HEK293 (cell line): ENCODE measurements around the gene SMAD7.

Experiments
- CTCF ChIA-PET: fragments of 350-600 bp; formaldehyde crosslinking; extraction: SDS; loops from one replicate; lab custom pipeline; 2021; ENCODE audit warnings: antibody characterized with exemption; lab: Yijun Ruan, JAX
- POLR2A ChIA-PET: fragments of 300-600 bp; formaldehyde crosslinking; extraction: SDS; loops from one replicate; lab custom pipeline; 2020; ENCODE audit warnings: antibody characterized with exemption, inconsistent platforms; lab: Yijun Ruan, JAX
- H3K27ac ChIP-seq: fragments of 200-500 bp; sonication (Bioruptor generic); 2 replicates; pipeline ENCODE4 v1.5.1; 2014; ENCODE audit warnings: low read depth, low read length, control low read depth, inconsistent platforms; ENCODE audit errors: extremely low read depth
- H3K36me3 ChIP-seq, 2 experiments: fragments of 200-500 bp in 1 of 2; sonication (Bioruptor generic) in 1 of 2; 1 replicate in 1 of 2; 2 replicates in 1 of 2; pipeline ENCODE4 v1.5.1; 2014 to 2017; ENCODE audit warnings: inconsistent platforms in 2 of 2, low read length in 2 of 2; ENCODE audit not compliant: control insufficient read depth in 2 of 2, insufficient read depth in 1 of 2
- H3K4me1 ChIP-seq: fragments of 200-500 bp; sonication (Bioruptor generic); 2 replicates; pipeline ENCODE4 v1.5.1; 2014; ENCODE audit warnings: mild to moderate bottlenecking, low read length, inconsistent platforms; ENCODE audit not compliant: control insufficient read depth, insufficient read depth
- H3K4me3 ChIP-seq: 2 replicates; pipeline ENCODE4 v1.5.1; 2011; ENCODE audit warnings: low read depth, mild to moderate bottlenecking, control low read depth, low read length, moderate library complexity
- H3K9me3 ChIP-seq: fragments of 200-500 bp; sonication (Bioruptor generic); 2 replicates; pipeline ENCODE4 v1.5.1; 2014; ENCODE audit warnings: low read depth, low read length, inconsistent platforms; ENCODE audit not compliant: control insufficient read depth, insufficient read depth
- CTCF ChIP-seq: fragments of 450-650 bp; formaldehyde crosslinking; IDR thresholded peaks from 2 replicates; pipeline ENCODE4 v1.5.1; 2016; ENCODE audit warnings: missing biosample characterization, missing genetic modification characterization
- EGR2 ChIP-seq: fragments of 450-650 bp; formaldehyde crosslinking; IDR thresholded peaks from 2 replicates; pipeline ENCODE4 v1.5.1; 2016; ENCODE audit warnings: low read depth, missing biosample characterization, missing genetic modification characterization
- GLIS1 ChIP-seq: fragments of 450-650 bp; formaldehyde crosslinking; IDR thresholded peaks from 2 replicates; pipeline ENCODE4 v1.5.1; 2016; ENCODE audit warnings: missing biosample characterization, missing genetic modification characterization
- KLF1 ChIP-seq: fragments of 450-650 bp; formaldehyde crosslinking; IDR thresholded peaks from 2 replicates; pipeline ENCODE4 v1.5.1; 2016; ENCODE audit warnings: missing biosample characterization, missing genetic modification characterization
- KLF7 ChIP-seq: fragments of 450-650 bp; formaldehyde crosslinking; IDR thresholded peaks from 2 replicates; pipeline ENCODE4 v1.5.1; 2016; ENCODE audit warnings: missing biosample characterization, missing genetic modification characterization, borderline replicate concordance
- KLF8 ChIP-seq: fragments of 450-650 bp; formaldehyde crosslinking; IDR thresholded peaks from 2 replicates; pipeline ENCODE4 v1.5.1; 2016; ENCODE audit warnings: missing biosample characterization, missing genetic modification characterization
- OSR2 ChIP-seq: fragments of 450-650 bp; formaldehyde crosslinking; IDR thresholded peaks from 2 replicates; pipeline ENCODE4 v1.5.1; 2016; ENCODE audit warnings: missing biosample characterization, missing genetic modification characterization
- PATZ1 ChIP-seq: fragments of 450-650 bp; formaldehyde crosslinking; IDR thresholded peaks from 2 replicates; pipeline ENCODE4 v1.5.1; 2016; ENCODE audit warnings: missing biosample characterization, missing genetic modification characterization
- SP2 ChIP-seq: fragments of 450-650 bp; formaldehyde crosslinking; IDR thresholded peaks from 2 replicates; pipeline ENCODE4 v1.5.1; 2016; ENCODE audit warnings: missing biosample characterization, missing genetic modification characterization
- SP3 ChIP-seq: fragments of 450-650 bp; formaldehyde crosslinking; IDR thresholded peaks from 2 replicates; pipeline ENCODE4 v1.5.1; 2016; ENCODE audit warnings: missing biosample characterization, missing genetic modification characterization
- ZBTB10 ChIP-seq: fragments of 450-650 bp; formaldehyde crosslinking; IDR thresholded peaks from 2 replicates; pipeline ENCODE4 v1.5.1; 2016; ENCODE audit warnings: missing biosample characterization, missing genetic modification characterization
- ZIC2 ChIP-seq: fragments of 450-650 bp; formaldehyde crosslinking; IDR thresholded peaks from 2 replicates; pipeline ENCODE4 v1.5.1; 2016; ENCODE audit warnings: missing biosample characterization, missing genetic modification characterization
- ZNF155 ChIP-seq: fragments of 450-650 bp; formaldehyde crosslinking; IDR thresholded peaks from 2 replicates; pipeline ENCODE4 v1.5.1; 2016; ENCODE audit warnings: missing biosample characterization, missing genetic modification characterization
- ZNF211 ChIP-seq: fragments of 450-650 bp; formaldehyde crosslinking; IDR thresholded peaks from 2 replicates; pipeline ENCODE4 v1.5.1; 2016; ENCODE audit warnings: low read depth, missing biosample characterization, missing genetic modification characterization
- ZNF24 ChIP-seq: fragments of 450-650 bp; formaldehyde crosslinking; IDR thresholded peaks from 2 replicates; pipeline ENCODE4 v1.5.1; 2016; ENCODE audit warnings: missing biosample characterization, missing genetic modification characterization
- ZNF341 ChIP-seq: fragments of 450-650 bp; formaldehyde crosslinking; IDR thresholded peaks from 2 replicates; pipeline ENCODE4; 2016; ENCODE audit warnings: low read depth, missing biosample characterization, missing genetic modification characterization
- ZNF394 ChIP-seq: fragments of 450-650 bp; formaldehyde crosslinking; IDR thresholded peaks from 2 replicates; pipeline ENCODE4 v1.5.1; 2016; ENCODE audit warnings: missing biosample characterization, missing genetic modification characterization, mild to moderate bottlenecking, moderate library complexity, borderline replicate concordance
- ZNF398 ChIP-seq: fragments of 450-650 bp; formaldehyde crosslinking; IDR thresholded peaks from 2 replicates; pipeline ENCODE4 v1.5.1; 2017; ENCODE audit warnings: missing biosample characterization, missing genetic modification characterization
- ZNF623 ChIP-seq: fragments of 450-650 bp; formaldehyde crosslinking; IDR thresholded peaks from 2 replicates; pipeline ENCODE4 v1.5.1; 2016; ENCODE audit warnings: missing biosample characterization, missing genetic modification characterization
- ZNF629 ChIP-seq: fragments of 450-650 bp; formaldehyde crosslinking; IDR thresholded peaks from 2 replicates; pipeline ENCODE4 v1.5.1; 2017; ENCODE audit warnings: missing biosample characterization, missing genetic modification characterization
- ZNF639 ChIP-seq: fragments of 450-650 bp; formaldehyde crosslinking; IDR thresholded peaks from 2 replicates; pipeline ENCODE4 v1.5.1; 2016; ENCODE audit warnings: missing biosample characterization, missing genetic modification characterization
- ZSCAN4 ChIP-seq: fragments of 450-650 bp; formaldehyde crosslinking; IDR thresholded peaks from 2 replicates; pipeline ENCODE4 v1.5.1; 2017; ENCODE audit warnings: missing biosample characterization, missing genetic modification characterization

Gene SMAD7

GRCh38 chr18:48933578-48934414, 17.0 kb downstream of the SMAD7 start (continued):
- TF ChIP-seq EGR2 (tag by site-specific recombination) (peak; percentile 62; the same call in 1 of the 2 replicates), ZNF623 (tag by site-specific recombination) (0 out of 2 replicates have a peak, but pooled peaks have one; percentile 10)

- peaks cover 74% of the 10 kb centered on the region for H3K4me1 ChIP-seq
- H3K27ac ChIP-seq, result peak overlapping the region; percentile 80
- CTCF ChIA-PET, result interaction anchor here (0.6 kb wide), 1 partner anchor 110 kb away, joined by 3 read pairs; no protein-coding TSS in a partner anchor
- no peaks in the 10 kb centered on the region for H3K9me3 ChIP-seq
- POLR2A ChIA-PET, result interaction anchor here (1.4 to 2.6 kb wide), 2 partner anchors 9 to 19 kb away, joined by 7 to 10 read pairs; no protein-coding TSS in a partner anchor
- H3K36me3 ChIP-seq, result peaks cover 0 to 40% of the 10 kb centered on the region in 2 experiments; a peak in 2 of 3 replicates
- H3K4me3 ChIP-seq, result no peak overlapping the region
- peak; percentile 2; the same call in 1 of the 2 replicates for TF ChIP-seq SP2 (tag by site-specific recombination)
- TF ChIP-seq ZBTB10 (tag by site-specific recombination), result no peak
- TF ChIP-seq ZNF629 (tag by site-specific recombination), result peak; percentile 71
- 0 out of 2 replicates have a peak, but pooled peaks have one; percentile 7 for TF ChIP-seq KLF7 (tag by site-specific recombination)
- peak; percentile 84 for TF ChIP-seq PATZ1 (tag by site-specific recombination)
- peak; percentile 59; the same call in 1 of the 2 replicates for TF ChIP-seq ZNF639
- peak; percentile 85 for TF ChIP-seq KLF1
- TF ChIP-seq ZNF211 (tag by site-specific recombination), result no peak
- 0 out of 2 replicates have a peak, but pooled peaks have one; percentile 14 for TF ChIP-seq ZNF394 (tag by site-specific recombination)
- TF ChIP-seq KLF8, result peak; percentile 47; the same call in 1 of the 2 replicates
- TF ChIP-seq ZNF341 (tag by site-specific recombination), result peak; percentile 73; the same call in 1 of the 2 replicates
- TF ChIP-seq OSR2 (tag by site-specific recombination), result peak; percentile 84
- TF ChIP-seq CTCF (tag by site-specific recombination), result no peak
- no peak for TF ChIP-seq ZNF398 (tag by site-specific recombination)
- 0 out of 2 replicates have a peak, but pooled peaks have one; percentile 29 for TF ChIP-seq SP3 (tag by site-specific recombination)
- 0 out of 2 replicates have a peak, but pooled peaks have one; percentile 55 for TF ChIP-seq ZNF24 (tag by site-specific recombination)
- TF ChIP-seq GLIS1 (tag by site-specific recombination), result peak; percentile 82
- peak; percentile 45 for TF ChIP-seq ZIC2
- TF ChIP-seq ZNF155 (tag by site-specific recombination), result no peak
- TF ChIP-seq ZSCAN4 (tag by site-specific recombination), result peak; percentile 11; the same call in 1 of the 2 replicates
Observed at GRCh38 chr18:48932822-48933510, 17.8 kb downstream of the SMAD7 start.
